Fibroblast of lung (primary cell): Measurements from ENCODE around the gene TBX15. TPM values are rescaled to one million over a fixed set of nuclear protein-coding genes. Genes with fewer than 3 reads are reported as not detected.

Source experiments
- DNase-seq, 2 donors: peaks; one replicate each; pipeline versions ENCODE4 v3.0.0 to v3.0.0-alpha.2; 2010; ENCODE audit warnings: low read depth in 2 of 2
- H2AFZ ChIP-seq: 2 replicates; pipeline ENCODE4 v1.5.1; 2012; ENCODE audit warnings: low read length, control low read depth, inconsistent platforms
- H3K27ac ChIP-seq: 2 replicates; pipeline ENCODE4 v1.5.1; 2011; ENCODE audit warnings: low read length, control low read depth; ENCODE audit not compliant: insufficient read depth
- H3K27me3 ChIP-seq: 2 replicates; pipeline ENCODE4 v1.5.1; 2011; ENCODE audit warnings: mild to moderate bottlenecking, low read length; ENCODE audit not compliant: control insufficient read depth, insufficient read depth
- H3K36me3 ChIP-seq: 2 replicates; pipeline ENCODE4 v1.5.1; 2011; ENCODE audit warnings: low read length; ENCODE audit not compliant: control insufficient read depth, insufficient read depth
- H3K4me1 ChIP-seq: 2 replicates; pipeline ENCODE4 v1.5.1; 2011; ENCODE audit warnings: low read length; ENCODE audit not compliant: control insufficient read depth, insufficient read depth; ENCODE audit errors: extremely low read depth
- H3K4me2 ChIP-seq: 2 replicates; pipeline ENCODE4 v1.5.1; 2011; ENCODE audit warnings: low read length, control low read depth; ENCODE audit not compliant: insufficient read depth; ENCODE audit errors: extremely low read depth
- H3K4me3 ChIP-seq, 4 experiments: fragments of 200-600 bp in 1 of 4; sonication (generic) in 1 of 4; replicated peaks in 1 of 4; 2 replicates each; pipeline ENCODE4 v1.5.1; 2011 to 2016; ENCODE audit warnings: low read length in 4 of 4, low read depth in 3 of 4, mild to moderate bottlenecking in 3 of 4, control low read depth in 2 of 4, inconsistent platforms in 1 of 4, mixed read lengths in 1 of 4; ENCODE audit not compliant: insufficient read depth in 1 of 4; ENCODE audit errors: control extremely low read depth in 1 of 4
- H3K79me2 ChIP-seq: 2 replicates; pipeline ENCODE4 v1.5.1; 2012; ENCODE audit warnings: mild to moderate bottlenecking, low read length, inconsistent platforms; ENCODE audit not compliant: control insufficient read depth, insufficient read depth
- H3K9ac ChIP-seq: 2 replicates; pipeline ENCODE4 v1.5.1; 2011; ENCODE audit warnings: mild to moderate bottlenecking, low read length, control low read depth; ENCODE audit not compliant: insufficient read depth
- H3K9me3 ChIP-seq: 2 replicates; pipeline ENCODE4 v1.5.1; 2012; ENCODE audit warnings: low read depth, low read length; ENCODE audit not compliant: control insufficient read depth, insufficient read depth
- H4K20me1 ChIP-seq: 2 replicates; pipeline ENCODE4 v1.5.1; 2011; ENCODE audit warnings: low read length; ENCODE audit not compliant: control insufficient read depth, insufficient read depth; ENCODE audit errors: extremely low read depth
- CTCF ChIP-seq, 2 donors: IDR thresholded peaks in 1 of 2; conservative IDR thresholded peaks in 1 of 2; 1 replicate in 1 of 2; 2 replicates in 1 of 2; pipeline ENCODE4 v1.5.1; 2011 to 2012; ENCODE audit warnings: low read length in 2 of 2, control low read depth in 1 of 2, inconsistent platforms in 1 of 2, low read depth in 1 of 2, mild to moderate bottlenecking in 1 of 2
- EZH2 ChIP-seq: IDR thresholded peaks from 2 replicates; pipeline ENCODE4 v1.5.1; 2012; ENCODE audit warnings: low read length, control low read depth, mild to moderate bottlenecking; ENCODE audit errors: missing control alignments
- polyA plus RNA-seq, 2 donors: library from polyadenylated mRNA; depleted of rRNA in 1 of 2; stranded (reverse) in 1 of 2; unstranded in 1 of 2; fragments of >200 nt; gene quantifications; 2 replicates each; pipeline ENCODE4 v1.2.1, GENCODE V29; 2011 to 2012; ENCODE audit warnings: missing spikeins in 1 of 2
- total RNA-seq: library from RNA; depleted of rRNA; stranded (reverse); fragments of >200 nt; gene quantifications from 2 replicates; pipeline ENCODE4 v1.2.1, GENCODE V29; 2014

Gene TBX15
- total and polyA plus RNA-seq, 2 donors (not counting 1 experiment from before 2014, with no cell fraction given), result 0.50 to 0.99 TPM

- H3K79me2 ChIP-seq, result no peaks in the 10 kb centered on the region
- no peaks in the 10 kb centered on the region for H3K36me3 ChIP-seq
- TF ChIP-seq CTCF (conservative IDR thresholded peaks at IDR 0.05 in 1 of 2, IDR thresholded peaks at IDR 0.05 in 1 of 2; ENCODE audit: low read depth in 1 of 2, low read length in 2 of 2) (no peak), EZH2 (no peak)
- H3K9ac ChIP-seq, result no peak overlapping the region
- H3K4me1 ChIP-seq, result no peaks in the 10 kb centered on the region
- no peaks in the 10 kb centered on the region for H3K9me3 ChIP-seq
- H3K27me3 ChIP-seq, result no peaks in the 10 kb centered on the region
- H3K4me3 ChIP-seq, result no peak overlapping the region
- H4K20me1 ChIP-seq, result no peaks in the 10 kb centered on the region
- H3K27ac ChIP-seq, result no peak overlapping the region
- H3K4me2 ChIP-seq, result no peak overlapping the region
- DNase-seq, result no peak
- no peak overlapping the region for H2AFZ ChIP-seq
These were observed 82.9 kb downstream of the TBX15 start for GRCh38 chr1:118905196-118905595.

DNA sequence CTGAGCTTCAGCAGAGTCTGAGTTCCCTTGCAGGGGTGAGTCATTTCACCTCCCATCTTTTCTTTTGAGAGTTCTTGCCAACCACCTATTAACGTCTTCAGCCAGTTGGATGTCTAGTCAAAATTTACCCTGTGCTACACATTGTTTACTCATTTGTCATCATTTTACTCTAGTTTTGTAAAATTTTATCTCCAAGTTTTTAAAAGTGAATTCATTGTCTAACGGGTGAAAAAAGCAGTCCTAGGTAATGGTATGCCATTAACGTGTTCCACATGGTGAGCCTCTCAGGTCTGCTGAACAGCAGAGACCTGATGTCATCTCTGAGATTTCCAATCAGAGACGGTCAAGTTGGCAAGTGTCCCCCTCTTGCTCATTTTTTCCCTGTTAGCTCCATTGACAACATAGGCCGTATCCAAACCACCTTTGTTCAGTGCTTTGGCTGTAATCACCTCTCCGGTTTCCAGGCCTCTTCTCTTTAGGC lies 85.4 kb downstream of the TBX15 start:
- no peaks in the 10 kb centered on the region for H3K36me3 ChIP-seq
- H3K27ac ChIP-seq, result no peak overlapping the region
- TF ChIP-seq EZH2 (no peak), CTCF (conservative IDR thresholded peaks at IDR 0.05 in 1 of 2, IDR thresholded peaks at IDR 0.05 in 1 of 2; ENCODE audit: low read depth in 1 of 2, low read length in 2 of 2) (no peak)
- H4K20me1 ChIP-seq, result no peaks in the 10 kb centered on the region
- H3K4me3 ChIP-seq, result no peak overlapping the region
- no peaks in the 10 kb centered on the region for H3K27me3 ChIP-seq
- peak in 1 of 2 donors; percentile 1 for DNase-seq
- H3K79me2 ChIP-seq, result no peaks in the 10 kb centered on the region
- H3K4me1 ChIP-seq, result no peaks in the 10 kb centered on the region
- H3K9ac ChIP-seq, result no peak overlapping the region
- no peaks in the 10 kb centered on the region for H3K9me3 ChIP-seq
- no peak overlapping the region for H3K4me2 ChIP-seq
- H2AFZ ChIP-seq, result no peak overlapping the region

GRCh38 chr1:118902299-118902698 lies 85.8 kb downstream of the TBX15 start:
- Histone ChIP-seq H3K9ac (no peak overlapping the region), H3K79me2 (no peaks in the 10 kb centered on the region), H3K9me3 (no peaks in the 10 kb centered on the region), H2AFZ (no peak overlapping the region), H3K4me3 (no peak overlapping the region), H4K20me1 (no peaks in the 10 kb centered on the region), H3K4me2 (no peak overlapping the region), H3K36me3 (no peaks in the 10 kb centered on the region), H3K4me1 (no peaks in the 10 kb centered on the region), H3K27ac (no peak overlapping the region), H3K27me3 (no peaks in the 10 kb centered on the region)
- TF ChIP-seq CTCF (conservative IDR thresholded peaks at IDR 0.05 in 1 of 2, IDR thresholded peaks at IDR 0.05 in 1 of 2; ENCODE audit: low read depth in 1 of 2, low read length in 2 of 2) (no peak), EZH2 (no peak)
- DNase-seq, result no peak
